ENCODE measurements around the gene BHLHA15.

GRCh38 chr7:98211676-98212531 is 665 bp downstream of the BHLHA15 start:
- TF ChIP-seq JUN (IDR thresholded peaks at IDR 0.05; ENCODE audit: borderline replicate concordance, low read depth, low read length) = no peak
- TF ChIP-seq JUN (CRISPR knock-in tag; IDR thresholded peaks at IDR 0.05; ENCODE audit: borderline replicate concordance) = no peak
- no peak for TF ChIP-seq ZNF184 (CRISPR knock-in tag; IDR thresholded peaks at IDR 0.05)
- no peak for TF ChIP-seq ZNF431 (CRISPR knock-in tag; IDR thresholded peaks at IDR 0.05)
- no peak for TF ChIP-seq ZBTB5 (IDR thresholded peaks at IDR 0.05)
- TF ChIP-seq ZBTB49 (CRISPR knock-in tag; IDR thresholded peaks at IDR 0.05; ENCODE audit: borderline replicate concordance) = no peak
- no peak for TF ChIP-seq SRF (CRISPR knock-in tag; IDR thresholded peaks at IDR 0.05)
- TF ChIP-seq TAF1 (IDR thresholded peaks at IDR 0.05; ENCODE audit: control insufficient read depth, extremely low read depth, insufficient read depth, low read length, severe bottlenecking) = no peak
- no peak for TF ChIP-seq HCFC1 (IDR thresholded peaks at IDR 0.05; ENCODE audit: low read depth, low read length)

Measured in K562 (cell line).